ENCODE measurements around the gene DYNC1LI1. TPM values are rescaled to one million over a fixed set of nuclear protein-coding genes. Genes with fewer than 3 reads are reported as not detected.

Gene DYNC1LI1
- 36.3 and 37.6 TPM in 2 replicates for total RNA-seq

DNA sequence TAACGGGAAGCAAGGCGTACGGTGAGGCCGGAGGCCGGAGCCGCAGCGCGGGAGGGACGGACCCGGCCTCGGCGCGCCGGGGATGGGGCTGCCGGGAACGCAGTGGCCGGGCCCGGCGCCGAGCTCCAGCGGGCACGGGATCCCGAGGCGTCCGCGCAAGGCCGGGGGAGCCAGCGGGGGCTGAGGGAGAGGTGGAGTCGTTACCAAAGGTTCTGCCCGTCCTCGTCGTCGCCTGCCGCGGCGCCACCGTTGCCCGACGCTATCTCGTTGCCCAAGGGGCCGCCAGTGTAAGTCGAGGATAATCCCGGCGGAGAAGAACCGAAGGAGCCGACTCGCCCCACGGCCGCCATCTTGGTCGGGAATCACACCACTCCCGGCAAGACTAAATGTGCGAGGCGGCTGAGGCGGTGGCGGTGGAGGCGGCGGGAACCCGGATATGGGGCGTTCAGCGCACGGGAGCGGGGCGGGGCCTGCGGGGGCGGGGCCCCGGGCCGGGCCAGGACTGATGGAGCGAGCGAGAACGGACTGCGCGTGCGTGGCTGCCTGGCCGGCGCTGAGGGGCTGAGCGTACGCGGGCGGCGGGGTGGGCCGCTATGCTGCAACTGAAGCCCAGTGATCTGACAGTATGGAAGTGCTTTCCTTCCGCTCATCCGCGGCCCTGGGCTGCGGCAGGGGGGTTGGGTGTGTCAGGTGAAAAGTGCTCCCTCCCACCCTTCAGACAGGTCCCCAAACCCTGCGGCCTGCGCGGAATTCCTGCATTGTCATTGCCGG, at the start of gene DYNC1LI1:
Gene DYNC1LI1 (minus strand): TSS at position 438 of the 771 bp plus-strand sequence. CDS start 88 bp downstream, at position 350.

DNA sequence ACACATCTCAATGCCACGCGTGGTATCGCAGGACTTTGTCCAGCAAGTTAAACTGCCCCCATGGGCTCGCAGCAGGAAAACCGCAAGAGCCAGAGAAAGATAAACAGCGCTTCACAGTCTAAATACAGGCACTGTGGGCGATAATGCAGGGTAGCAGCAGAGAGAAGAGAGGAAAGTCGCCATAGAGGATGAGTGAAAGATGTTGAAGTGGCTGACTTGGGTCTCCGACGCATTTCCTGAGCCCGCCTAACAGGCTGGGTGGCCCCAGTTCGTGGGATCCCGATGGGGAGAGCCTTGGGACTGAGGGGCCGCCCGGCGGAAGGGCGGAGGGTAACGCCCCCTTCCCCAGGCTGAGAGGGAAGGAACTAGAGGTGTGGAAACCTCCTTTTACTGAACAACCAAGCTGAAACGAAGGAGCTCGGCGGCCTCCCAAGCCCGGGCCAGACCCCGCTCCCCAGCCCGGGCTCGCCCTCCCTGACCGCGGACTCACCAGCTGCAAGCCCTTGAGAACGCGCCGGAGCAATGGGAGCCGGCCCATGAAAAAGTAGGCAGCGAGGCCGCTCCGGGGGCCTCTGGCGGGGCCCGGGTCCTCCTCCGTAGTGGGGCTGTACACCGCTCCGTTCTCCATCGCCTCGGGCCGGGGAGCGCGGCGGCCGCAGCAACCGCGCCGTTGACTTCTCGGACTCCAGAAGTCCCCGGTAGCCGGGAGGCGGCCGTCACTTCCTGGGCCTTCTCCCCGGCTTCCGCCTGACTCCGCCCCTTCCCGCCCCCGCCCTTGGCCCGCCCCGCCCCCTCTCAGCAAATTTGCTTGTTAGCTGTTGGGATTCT, 68.3 kb downstream of the DYNC1LI1 start, which contains the start of gene CMTM6:
Gene CMTM6 (minus strand): TSS at position 735 of the 828 bp plus-strand sequence. CDS start 107 bp downstream, at position 628.

Other genes starting within 250 kb of the DYNC1LI1 start
- 15.5 and 15.9 TPM in 2 replicates for gene CMTM7, start 179.0 kb downstream of the DYNC1LI1 start, total RNA-seq
- gene CMTM6, start 68.0 kb downstream of the DYNC1LI1 start, total RNA-seq: 41.8 and 51.6 TPM in 2 replicates
- gene CNOT10, start 114.3 kb upstream of the DYNC1LI1 start, total RNA-seq: 17.0 and 21.7 TPM in 2 replicates
- gene TRIM71, start 247.1 kb upstream of the DYNC1LI1 start, total RNA-seq: not detected in 2 replicates

Measured in bronchus fibroblast of lung (primary cell).